ENCODE measurements around the gene METAP1D. TPM values are rescaled to one million over a fixed set of nuclear protein-coding genes. Genes with fewer than 3 reads are reported as not detected.
"Not testable (repeated sequence)": the region's sequence is repeated elsewhere in the genome, so short reads cannot be mapped to it uniquely, and the experiment has no call there.

Gene METAP1D
- total RNA-seq, 1 donor from 2014 or later: 5.3 TPM

- not testable (repeated sequence) for DNase-seq
These were observed 2.7 kb upstream of the METAP1D start for GRCh38 chr2:171997031-171997430.

- DNase-seq: no peak
These were observed 592 bp upstream of the METAP1D start for GRCh38 chr2:171999161-171999560.

GRCh38 chr2:172000696-172001361 lies 1.1 kb downstream of the METAP1D start:
- no peak for DNase-seq

- no peak for DNase-seq
These were observed 7.6 kb downstream of the METAP1D start for GRCh38 chr2:172007372-172007771.

- DNase-seq: no peak
These were observed 10.1 kb downstream of the METAP1D start for GRCh38 chr2:172009823-172010222.

GRCh38 chr2:172011812-172012575 lies 12.2 kb downstream of the METAP1D start:
- no peak for DNase-seq

GRCh38 chr2:172012677-172013391 lies 13.1 kb downstream of the METAP1D start:
- no peak for DNase-seq

GRCh38 chr2:172013396-172013795 lies 13.6 kb downstream of the METAP1D start:
- DNase-seq: no peak

GRCh38 chr2:172021074-172021931 lies 21.6 kb downstream of the METAP1D start:
- DNase-seq: no peak

- DNase-seq: no peak
These were observed 22.2 kb downstream of the METAP1D start for GRCh38 chr2:172021955-172022354.

GRCh38 chr2:172031536-172031935 lies 31.8 kb downstream of the METAP1D start:
- DNase-seq: no peak

- DNase-seq: no peak
These were observed 38.4 kb downstream of the METAP1D start for GRCh38 chr2:172038121-172038520.

GRCh38 chr2:172038604-172039003 lies 38.9 kb downstream of the METAP1D start:
- no peak for DNase-seq

- DNase-seq: no peak
These were observed 39.4 kb downstream of the METAP1D start for GRCh38 chr2:172039011-172039704.

- no peak for DNase-seq
These were observed 40.6 kb downstream of the METAP1D start for GRCh38 chr2:172040311-172040710.

- no peak for DNase-seq
These were observed 46.4 kb downstream of the METAP1D start for GRCh38 chr2:172046080-172046678.

GRCh38 chr2:172046866-172047565 lies 47.3 kb downstream of the METAP1D start:
- no peak for DNase-seq

GRCh38 chr2:172047566-172048507 lies 48.1 kb downstream of the METAP1D start:
- no peak for DNase-seq
